ENCODE results near the gene PLCB1.

PLCB1 gene

GRCh38 chr20:8498571-8498970 is 366.5 kb downstream of the PLCB1 start:
- no peak overlapping the region for H3K4me3 ChIP-seq (ENCODE audit: low read depth, low read length)
- TF ChIP-seq CTCF (IDR thresholded peaks at IDR 0.05; ENCODE audit: low read depth, low read length, missing control alignments): no peak
- DNase-seq (ENCODE audit: low read depth): no peak

- no peak for TF ChIP-seq CTCF (IDR thresholded peaks at IDR 0.05; ENCODE audit: low read depth, low read length, missing control alignments)
- no peak for DNase-seq (ENCODE audit: low read depth)
- no peak overlapping the region for H3K4me3 ChIP-seq (ENCODE audit: low read depth, low read length)
These were observed 372.0 kb downstream of the PLCB1 start for GRCh38 chr20:8504030-8504429.

- no peak for TF ChIP-seq CTCF (IDR thresholded peaks at IDR 0.05; ENCODE audit: low read depth, low read length, missing control alignments)
- DNase-seq (ENCODE audit: low read depth): no peak
- H3K4me3 ChIP-seq (ENCODE audit: low read depth, low read length): no peak overlapping the region
These were observed 373.6 kb downstream of the PLCB1 start for GRCh38 chr20:8505476-8506200.

- H3K4me3 ChIP-seq (ENCODE audit: low read depth, low read length): no peak overlapping the region
- no peak for DNase-seq (ENCODE audit: low read depth)
- no peak for TF ChIP-seq CTCF (IDR thresholded peaks at IDR 0.05; ENCODE audit: low read depth, low read length, missing control alignments)
These were observed 375.2 kb downstream of the PLCB1 start for GRCh38 chr20:8507231-8507630.

GRCh38 chr20:8509809-8510208 is 377.7 kb downstream of the PLCB1 start:
- H3K4me3 ChIP-seq (ENCODE audit: low read depth, low read length): no peak overlapping the region
- TF ChIP-seq CTCF (IDR thresholded peaks at IDR 0.05; ENCODE audit: low read depth, low read length, missing control alignments): no peak
- no peak for DNase-seq (ENCODE audit: low read depth)

GRCh38 chr20:8510808-8511207 is 378.7 kb downstream of the PLCB1 start:
- no peak overlapping the region for H3K4me3 ChIP-seq (ENCODE audit: low read depth, low read length)
- TF ChIP-seq CTCF (IDR thresholded peaks at IDR 0.05; ENCODE audit: low read depth, low read length, missing control alignments): no peak
- no peak for DNase-seq (ENCODE audit: low read depth)

GRCh38 chr20:8512003-8512402 is 379.9 kb downstream of the PLCB1 start:
- no peak overlapping the region for H3K4me3 ChIP-seq (ENCODE audit: low read depth, low read length)
- DNase-seq (ENCODE audit: low read depth): no peak
- TF ChIP-seq CTCF (IDR thresholded peaks at IDR 0.05; ENCODE audit: low read depth, low read length, missing control alignments): no peak
